ENCODE measurements around the gene BORCS5. TPM values are rescaled to one million over a fixed set of nuclear protein-coding genes. Genes with fewer than 3 reads are reported as not detected.
A peak's percentile ranks its signal among the peaks of the same experiment; 100 is the strongest.

BORCS5 gene
- total and polyA plus RNA-seq, 2 experiments from 2014 or later: 7.7 to 14.1 TPM

- Histone ChIP-seq H4K20me1 (ENCODE audit: insufficient read depth) (no peaks in the 10 kb centered on the region), H3K79me2 (ENCODE audit: insufficient read depth) (peaks cover 18% of the 10 kb centered on the region; the same call in 1 of the 2 replicates), H3K4me2 (ENCODE audit: unreplicated experiment) (no peak overlapping the region), H3K36me3 (ENCODE audit: low read depth) (no peaks in the 10 kb centered on the region), H3K9me2 (ENCODE audit: insufficient read depth) (no peaks in the 10 kb centered on the region), H3K4me3 (no peak overlapping the region), H3K9me3 (ENCODE audit: low read depth) (no peaks in the 10 kb centered on the region), H3K27ac (no peak overlapping the region), H3K9ac (no peak overlapping the region), H3K27me3 (replicated peaks; ENCODE audit: insufficient read depth) (no peaks in the 10 kb centered on the region), H3F3A (ENCODE audit: insufficient read depth) (peaks cover 40% of the 10 kb centered on the region), H2AFZ (no peak overlapping the region), H3K4me1 (ENCODE audit: insufficient read depth) (peaks cover 42% of the 10 kb centered on the region)
- whole genome bisulfite sequencing, 2 experiments (ENCODE audit: low coverage in 1 of 2, low lambda C conversion rate in 2 of 2, missing lambda C conversion rate in 2 of 2): 66 to 67% methylated on average over 5 of the region's 5 CpGs
- in situ Hi-C loops (cut with MboI): no loop called here
- peak; percentile 27 for DNase-seq
- TF ChIP-seq EZH2phosphoT487 (IDR thresholded peaks at IDR 0.05; ENCODE audit: insufficient read depth, low read depth) (no peak), EZH2 (IDR thresholded peaks at IDR 0.05; ENCODE audit: insufficient read depth, poor library complexity, severe bottlenecking) (no peak)
These were observed 155.2 kb downstream of the BORCS5 start for GRCh38 chr12:12511895-12512711.

- in situ Hi-C loops (cut with MboI): no loop called here
- Histone ChIP-seq H3K9me3 (ENCODE audit: low read depth) (no peaks in the 10 kb centered on the region), H2AFZ (no peak overlapping the region), H3K9me2 (ENCODE audit: insufficient read depth) (no peaks in the 10 kb centered on the region), H3K79me2 (ENCODE audit: insufficient read depth) (peaks cover 8% of the 10 kb centered on the region; the same call in 1 of the 2 replicates), H3K36me3 (ENCODE audit: low read depth) (no peaks in the 10 kb centered on the region), H3K9ac (no peak overlapping the region), H3K27ac (no peak overlapping the region), H3K4me1 (ENCODE audit: insufficient read depth) (peaks cover 35% of the 10 kb centered on the region), H3K4me3 (no peak overlapping the region), H3F3A (ENCODE audit: insufficient read depth) (peaks cover 29% of the 10 kb centered on the region), H3K27me3 (replicated peaks; ENCODE audit: insufficient read depth) (no peaks in the 10 kb centered on the region), H4K20me1 (ENCODE audit: insufficient read depth) (no peaks in the 10 kb centered on the region), H3K4me2 (ENCODE audit: unreplicated experiment) (no peak overlapping the region)
- DNase-seq: no peak
- WGBS, 2 experiments (ENCODE audit: low coverage in 1 of 2, low lambda C conversion rate in 2 of 2, missing lambda C conversion rate in 2 of 2): 95% methylated on average over 3 of the region's 3 CpGs
- TF ChIP-seq EZH2 (IDR thresholded peaks at IDR 0.05; ENCODE audit: insufficient read depth, poor library complexity, severe bottlenecking) (no peak), EZH2phosphoT487 (IDR thresholded peaks at IDR 0.05; ENCODE audit: insufficient read depth, low read depth) (no peak)
These were observed 156.6 kb downstream of the BORCS5 start for GRCh38 chr12:12513416-12514006.

GRCh38 chr12:12518464-12518845, 161.6 kb downstream of the BORCS5 start:
- DNase-seq: no peak
- Histone ChIP-seq H3K4me2 (ENCODE audit: unreplicated experiment) (no peak overlapping the region), H3K79me2 (ENCODE audit: insufficient read depth) (no peaks in the 10 kb centered on the region), H3K27me3 (replicated peaks; ENCODE audit: insufficient read depth) (no peaks in the 10 kb centered on the region), H3K4me3 (no peak overlapping the region), H3K9me3 (ENCODE audit: low read depth) (no peaks in the 10 kb centered on the region), H3F3A (ENCODE audit: insufficient read depth) (no peaks in the 10 kb centered on the region), H3K9me2 (ENCODE audit: insufficient read depth) (no peaks in the 10 kb centered on the region), H4K20me1 (ENCODE audit: insufficient read depth) (no peaks in the 10 kb centered on the region), H3K4me1 (ENCODE audit: insufficient read depth) (no peaks in the 10 kb centered on the region), H3K36me3 (ENCODE audit: low read depth) (no peaks in the 10 kb centered on the region), H2AFZ (no peak overlapping the region), H3K27ac (no peak overlapping the region), H3K9ac (no peak overlapping the region)
- 95 to 98% methylated on average over 2 to 3 of the region's 3 CpGs for WGBS, 2 experiments (ENCODE audit: low coverage in 1 of 2, low lambda C conversion rate in 2 of 2, missing lambda C conversion rate in 2 of 2)
- TF ChIP-seq EZH2phosphoT487 (IDR thresholded peaks at IDR 0.05; ENCODE audit: insufficient read depth, low read depth) (no peak), EZH2 (IDR thresholded peaks at IDR 0.05; ENCODE audit: insufficient read depth, poor library complexity, severe bottlenecking) (no peak)
- in situ Hi-C loops (cut with MboI): no loop called here

GRCh38 chr12:12518919-12519318, 162.0 kb downstream of the BORCS5 start:
- no peaks in the 10 kb centered on the region for H3K9me3 ChIP-seq (ENCODE audit: low read depth)
- no peaks in the 10 kb centered on the region for H3K27me3 ChIP-seq (replicated peaks; ENCODE audit: insufficient read depth)
- no peak overlapping the region for H3K27ac ChIP-seq
- no peaks in the 10 kb centered on the region for H3K9me2 ChIP-seq (ENCODE audit: insufficient read depth)
- no peaks in the 10 kb centered on the region for H3K79me2 ChIP-seq (ENCODE audit: insufficient read depth)
- H3K4me2 ChIP-seq (ENCODE audit: unreplicated experiment): no peak overlapping the region
- no peaks in the 10 kb centered on the region for H3K36me3 ChIP-seq (ENCODE audit: low read depth)
- H4K20me1 ChIP-seq (ENCODE audit: insufficient read depth): no peaks in the 10 kb centered on the region
- H3F3A ChIP-seq (ENCODE audit: insufficient read depth): no peaks in the 10 kb centered on the region
- H3K4me3 ChIP-seq: no peak overlapping the region
- WGBS, 2 experiments (ENCODE audit: low coverage in 1 of 2, low lambda C conversion rate in 2 of 2, missing lambda C conversion rate in 2 of 2): 73 to 77% methylated on average over 4 of the region's 4 CpGs
- no peak overlapping the region for H2AFZ ChIP-seq
- no peaks in the 10 kb centered on the region for H3K4me1 ChIP-seq (ENCODE audit: insufficient read depth)
- TF ChIP-seq EZH2phosphoT487 (IDR thresholded peaks at IDR 0.05; ENCODE audit: insufficient read depth, low read depth): no peak
- no peak for TF ChIP-seq EZH2 (IDR thresholded peaks at IDR 0.05; ENCODE audit: insufficient read depth, poor library complexity, severe bottlenecking)
- DNase-seq: no peak
- H3K9ac ChIP-seq: no peak overlapping the region
- in situ Hi-C loops (cut with MboI): no loop called here

Other genes starting within 250 kb of the BORCS5 start
- gene LRP6, start 90.0 kb upstream of the BORCS5 start, total RNA-seq (2014; rRNA removed; shearing (Covaris generic)): 19.2 and 20.1 TPM in 2 replicates
- 10.3 and 10.8 TPM in 2 replicates for gene LRP6, start 90.0 kb upstream of the BORCS5 start, polyA plus RNA-seq (2016; fragmentation: Nextera tagmentation; extraction: Ambion mirVana)
- 2.5 and 12.2 TPM in 2 replicates for gene MANSC1, start 6.8 kb upstream of the BORCS5 start, total RNA-seq (2014; rRNA removed; shearing (Covaris generic))
- gene MANSC1, start 6.8 kb upstream of the BORCS5 start, polyA plus RNA-seq (2016; fragmentation: Nextera tagmentation; extraction: Ambion mirVana): 8.2 and 8.5 TPM in 2 replicates
- gene DUSP16, start 205.8 kb downstream of the BORCS5 start, total RNA-seq (2014; rRNA removed; shearing (Covaris generic)): 2.8 and 3.0 TPM in 2 replicates
- 0.74 and 1.1 TPM in 2 replicates for gene DUSP16, start 205.8 kb downstream of the BORCS5 start, polyA plus RNA-seq (2016; fragmentation: Nextera tagmentation; extraction: Ambion mirVana)

Measured in GM23248 (cell line).